ENCODE data around the gene EIPR1.
"Not testable (repeated sequence)": the region's sequence is repeated elsewhere in the genome, so short reads cannot be mapped to it uniquely, and the experiment has no call there.

EIPR1 gene

GRCh38 chr2:3301001-3301400 is 76.6 kb downstream of the EIPR1 start:
- no peak for DNase-seq

- no peak for DNase-seq
Measured at GRCh38 chr2:3300224-3300995, 77.2 kb downstream of the EIPR1 start.

- no peak for DNase-seq
Measured at GRCh38 chr2:3299703-3300102, 77.9 kb downstream of the EIPR1 start.

GRCh38 chr2:3299130-3299529 is 78.5 kb downstream of the EIPR1 start:
- DNase-seq = no peak

GRCh38 chr2:3298191-3298590 is 79.4 kb downstream of the EIPR1 start:
- DNase-seq = no peak

GRCh38 chr2:3297523-3297922 is 80.1 kb downstream of the EIPR1 start:
- DNase-seq = no peak

GRCh38 chr2:3296182-3296972 is 81.2 kb downstream of the EIPR1 start:
- no peak for DNase-seq

- DNase-seq = no peak
Measured at GRCh38 chr2:3294493-3294892, 83.1 kb downstream of the EIPR1 start.

- no peak for DNase-seq
Measured at GRCh38 chr2:3294069-3294468, 83.5 kb downstream of the EIPR1 start.

- DNase-seq = no peak
Measured at GRCh38 chr2:3293221-3293620, 84.4 kb downstream of the EIPR1 start.

GRCh38 chr2:3292416-3292815 is 85.2 kb downstream of the EIPR1 start:
- no peak for DNase-seq

- DNase-seq = no peak
Measured at GRCh38 chr2:3291750-3292149, 85.9 kb downstream of the EIPR1 start.

- DNase-seq = no peak
Measured at GRCh38 chr2:3291113-3291512, 86.5 kb downstream of the EIPR1 start.

- no peak for DNase-seq
Measured at GRCh38 chr2:3290655-3291054, 87.0 kb downstream of the EIPR1 start.

GRCh38 chr2:3289971-3290370 is 87.6 kb downstream of the EIPR1 start:
- no peak for DNase-seq

GRCh38 chr2:3289526-3289925 is 88.1 kb downstream of the EIPR1 start:
- DNase-seq = peak; percentile 25

- no peak for DNase-seq
Measured at GRCh38 chr2:3289171-3289515, 88.5 kb downstream of the EIPR1 start.

- DNase-seq = peak; percentile 84
Measured at GRCh38 chr2:3288470-3289170, 89.0 kb downstream of the EIPR1 start.

GRCh38 chr2:3287896-3288295 is 89.7 kb downstream of the EIPR1 start:
- DNase-seq = peak; percentile 69

GRCh38 chr2:3286646-3287036 is 91.0 kb downstream of the EIPR1 start:
- not testable (repeated sequence) for DNase-seq

GRCh38 chr2:3285901-3286645 is 91.5 kb downstream of the EIPR1 start:
- peak; percentile 64 for DNase-seq

- DNase-seq = no peak
Measured at GRCh38 chr2:3284657-3285630, 92.7 kb downstream of the EIPR1 start.

All from COR-L47 (cell line).